Fibroblast of skin of left quadriceps (primary cell): ENCODE results near the gene SEC22A.

ENCODE experiments used
- DNase-seq, 2 experiments: peaks; one replicate each; pipeline ENCODE4 v3.0.0-alpha.2; 2013; ENCODE audit warnings: low read depth in 2 of 2

The SEC22A gene

DNA sequence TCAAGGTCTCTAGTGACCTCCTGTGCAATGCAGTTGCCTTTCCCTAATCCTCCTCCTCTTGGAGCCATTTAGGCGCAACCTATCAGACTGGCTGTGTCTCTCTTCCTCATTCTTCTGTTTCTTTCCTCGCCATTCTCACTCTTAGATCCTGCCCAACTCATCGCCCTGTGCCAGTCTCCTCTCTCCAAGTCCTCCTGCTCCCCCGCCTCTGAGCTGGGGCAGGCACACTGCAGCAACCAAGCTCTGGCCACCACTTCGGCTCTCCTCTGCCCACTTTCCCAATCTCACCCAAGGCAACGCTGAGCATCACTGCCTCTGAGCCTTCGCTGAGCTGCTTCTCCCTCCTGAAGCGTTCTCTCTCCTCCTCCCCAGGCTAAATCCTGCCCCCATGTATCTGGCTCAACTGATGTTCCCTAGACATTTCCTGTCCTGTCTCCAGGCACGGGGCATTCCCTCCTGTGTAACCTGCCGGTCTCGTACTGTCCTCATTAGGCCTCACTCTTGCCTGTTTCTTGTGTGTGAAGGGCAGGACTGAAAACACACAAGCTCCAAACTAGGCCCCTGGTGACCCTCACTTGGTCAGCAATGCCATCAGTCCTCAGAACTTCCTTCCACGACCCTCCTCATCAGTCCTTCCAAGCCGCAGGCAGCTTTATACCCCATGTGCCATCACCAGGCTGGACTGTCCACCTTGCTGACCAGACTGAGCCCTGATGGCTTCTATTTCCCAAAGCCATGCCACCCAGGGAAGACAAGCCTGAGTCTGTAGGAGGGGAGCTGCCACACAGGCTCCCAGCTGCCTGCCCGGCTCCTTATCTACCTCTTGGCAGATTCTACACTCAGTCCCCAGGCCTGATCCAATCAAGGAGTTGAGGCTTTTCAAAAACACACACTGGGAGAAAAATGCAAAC lies 85.6 kb downstream of the SEC22A start:
- DNase-seq: no peak

- no peak for DNase-seq
These were observed 86.2 kb downstream of the SEC22A start for GRCh38 chr3:123287962-123288302.

DNA sequence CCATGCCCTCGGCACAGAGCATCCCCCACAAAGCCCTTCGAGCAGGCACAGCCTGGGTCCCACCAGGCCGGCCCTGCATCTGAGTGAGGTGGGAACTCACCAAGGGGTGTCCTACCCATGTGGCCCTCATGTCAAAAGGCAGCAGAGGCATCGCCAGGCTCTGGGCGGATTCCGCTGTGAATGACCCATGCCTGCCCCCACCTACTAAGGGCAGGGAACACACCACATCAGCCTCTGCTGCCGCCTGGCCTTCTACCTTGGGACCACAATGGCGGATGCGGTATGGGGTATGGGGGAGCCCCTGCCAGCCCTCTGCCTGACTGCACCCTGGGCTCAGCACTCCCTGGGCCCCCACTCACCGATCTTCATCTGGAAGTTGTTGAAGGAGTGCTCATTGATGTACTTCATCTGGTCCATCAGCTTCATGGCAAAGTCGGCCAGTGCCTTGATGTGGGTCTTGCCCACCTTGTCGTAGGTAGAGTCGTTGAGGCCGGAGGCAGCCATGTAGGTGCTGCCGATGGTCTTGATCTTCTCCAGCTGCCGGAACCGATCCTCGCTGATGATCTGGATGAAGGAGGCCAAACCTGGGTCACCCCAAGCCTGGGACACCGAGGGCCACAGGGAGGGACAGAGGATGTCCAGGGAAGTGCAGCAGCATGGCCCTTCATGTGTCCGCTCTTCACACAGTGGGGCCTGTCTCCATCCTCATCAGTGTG lies 87.8 kb downstream of the SEC22A start:
- DNase-seq: no peak

GRCh38 chr3:123290107-123290930 lies 88.6 kb downstream of the SEC22A start:
- no peak for DNase-seq

DNA sequence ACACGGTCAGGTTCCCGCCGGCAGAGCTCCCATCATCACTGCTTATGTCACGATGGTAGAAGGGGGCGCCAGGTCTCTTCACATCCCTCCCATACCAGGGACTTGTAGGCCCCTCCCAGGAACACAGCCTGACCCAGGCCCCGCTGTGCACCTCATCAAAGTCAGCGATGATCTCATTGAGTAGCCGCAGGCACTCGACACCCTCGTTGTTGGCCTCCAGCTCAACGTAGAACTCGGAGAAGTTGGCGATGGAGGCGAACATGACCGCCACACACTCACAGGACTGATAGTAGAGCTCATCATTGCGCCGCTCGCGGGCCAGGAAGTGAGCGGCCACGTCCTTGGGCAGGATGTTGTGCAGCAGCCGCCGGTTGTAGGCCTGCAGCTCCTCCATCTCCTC lies 89.2 kb downstream of the SEC22A start:
- no peak for DNase-seq

DNA sequence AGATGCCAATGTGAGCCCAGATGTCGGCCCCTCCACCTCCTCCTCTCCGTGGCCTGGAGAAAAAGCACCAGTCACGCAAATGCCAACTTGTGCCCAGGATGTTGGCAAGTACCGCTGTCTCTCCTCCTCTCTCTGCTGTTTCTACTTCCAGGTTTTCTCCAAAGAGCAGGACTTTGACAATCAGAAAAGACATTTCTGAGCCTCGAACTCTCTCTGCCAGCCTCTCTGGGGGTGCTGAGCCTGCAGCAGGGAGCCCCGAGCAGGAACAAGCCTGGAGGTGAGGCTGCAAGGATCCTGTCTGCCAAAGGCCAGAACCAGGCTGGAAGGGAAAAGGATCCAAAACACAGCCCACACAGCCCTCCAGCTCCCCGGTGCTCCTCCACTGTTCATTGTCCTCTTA lies 89.7 kb downstream of the SEC22A start:
- no peak for DNase-seq

- DNase-seq: no peak
These were observed 90.9 kb downstream of the SEC22A start for GRCh38 chr3:123292321-123293310.

DNA sequence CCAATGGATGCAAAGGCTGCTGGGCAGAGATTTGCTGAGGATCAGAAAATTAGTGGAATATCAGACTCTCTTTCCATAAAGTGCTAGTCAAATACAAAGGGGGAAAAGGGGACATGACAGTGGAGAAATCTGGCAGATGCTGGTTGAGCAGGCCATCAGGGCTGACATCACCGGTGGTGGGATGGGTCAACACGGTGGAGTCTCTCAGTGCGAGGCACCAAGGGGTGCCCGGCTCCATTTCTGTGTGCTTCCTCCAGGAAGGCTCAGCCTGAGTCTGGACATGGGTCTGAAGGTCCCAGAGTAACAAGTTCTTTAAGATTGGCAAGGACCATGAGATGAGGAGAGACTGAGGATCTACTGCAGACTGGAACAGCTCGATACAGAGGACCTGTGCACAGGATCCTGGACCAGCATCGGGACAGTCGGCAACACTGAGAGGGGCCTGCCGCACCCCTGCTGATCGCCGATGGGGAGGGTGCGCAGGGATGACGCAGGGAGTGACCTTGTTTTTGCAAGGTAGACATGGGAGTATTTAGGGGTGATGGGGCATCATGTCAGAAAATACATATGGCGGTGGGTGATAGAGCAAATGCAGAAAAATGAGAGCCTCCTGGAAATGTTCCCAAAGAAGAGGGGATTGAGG lies 92.7 kb downstream of the SEC22A start:
- DNase-seq: no peak

DNA sequence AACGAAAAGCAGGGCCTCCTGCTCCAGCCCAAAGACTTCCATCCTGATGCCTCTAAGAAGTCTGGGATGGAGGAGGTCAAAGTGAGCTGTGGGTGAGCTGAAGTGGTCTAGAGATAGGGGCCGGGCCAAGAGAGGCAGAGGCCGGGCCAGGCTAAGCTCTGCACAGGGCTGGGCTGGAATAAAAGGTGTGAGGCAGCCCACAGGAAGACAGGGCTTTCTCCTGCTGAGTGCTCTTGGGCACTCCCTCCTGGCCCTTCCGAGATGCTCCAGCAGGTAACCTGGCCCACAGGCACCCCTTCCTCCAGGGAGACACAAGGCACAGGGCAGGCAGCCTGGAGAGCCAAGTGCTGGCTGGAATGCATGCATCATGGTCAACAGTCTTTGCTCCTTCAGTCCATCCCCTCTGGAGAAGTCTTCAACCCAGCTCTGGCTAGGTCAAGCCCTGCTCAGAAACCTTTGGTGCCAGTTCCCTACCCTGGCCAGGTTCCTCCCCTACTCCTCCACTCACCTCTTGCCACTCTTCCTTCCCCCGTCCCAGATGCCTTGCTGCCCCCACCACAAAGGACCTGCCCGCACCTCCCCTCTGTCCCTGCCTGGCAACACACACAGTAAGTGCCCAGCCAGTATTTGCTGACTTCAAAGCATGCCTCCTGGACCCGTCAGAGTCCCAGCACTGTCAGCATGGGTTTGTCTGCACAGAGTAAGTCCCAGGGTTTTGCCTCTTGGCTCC lies 93.6 kb downstream of the SEC22A start:
- DNase-seq: no peak

GRCh38 chr3:123295901-123296250 lies 94.1 kb downstream of the SEC22A start:
- DNase-seq: no peak

GRCh38 chr3:123296261-123296660 lies 94.5 kb downstream of the SEC22A start:
- no peak for DNase-seq

GRCh38 chr3:123296836-123297626 lies 95.3 kb downstream of the SEC22A start:
- DNase-seq: no peak

- DNase-seq: no peak
These were observed 95.8 kb downstream of the SEC22A start for GRCh38 chr3:123297627-123297899.

- DNase-seq: peak in 1 of 2 experiments; percentile 3
These were observed 97.2 kb downstream of the SEC22A start for GRCh38 chr3:123298903-123299302.

DNA sequence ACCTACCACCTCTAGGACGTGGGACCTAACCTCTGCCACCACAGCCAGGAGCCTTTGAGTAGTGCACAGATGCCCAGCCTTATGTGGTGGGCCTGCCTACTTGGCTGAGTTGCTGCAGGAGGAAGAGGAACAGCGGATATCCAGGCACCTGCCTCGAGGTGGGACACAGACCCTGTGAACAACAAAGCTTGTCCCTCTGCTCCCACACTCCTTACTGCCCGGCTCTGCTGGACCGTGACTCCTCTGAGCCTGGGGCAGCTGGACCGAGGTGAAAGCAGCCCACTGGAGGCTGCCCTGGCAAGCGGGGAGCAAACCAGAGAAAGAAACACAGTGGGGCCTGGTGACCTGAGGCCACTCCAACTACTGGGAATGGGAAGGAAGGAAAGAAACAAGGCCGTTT lies 97.8 kb downstream of the SEC22A start:
- DNase-seq: no peak

DNA sequence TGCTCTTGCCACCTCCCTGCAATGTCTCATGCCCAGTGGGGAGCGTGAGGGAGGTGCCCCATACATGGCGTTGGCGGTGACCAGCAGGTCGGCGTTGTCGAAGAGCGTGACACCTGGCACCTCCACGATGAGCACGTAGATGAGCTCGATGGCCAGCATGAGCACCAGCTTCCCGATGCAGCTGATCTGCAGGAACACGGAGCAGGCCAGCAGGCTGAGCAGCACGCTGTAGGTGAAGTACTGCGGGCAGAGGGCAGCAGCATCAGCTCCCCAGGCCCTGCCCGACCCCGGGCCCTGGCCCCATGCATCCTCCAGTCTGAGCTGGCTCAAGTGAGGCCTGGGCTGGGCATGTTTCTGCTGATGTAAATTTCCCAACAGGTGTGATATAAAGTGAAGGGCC lies 98.3 kb downstream of the SEC22A start:
- no peak for DNase-seq

- DNase-seq: no peak
These were observed 98.8 kb downstream of the SEC22A start for GRCh38 chr3:123300583-123300982.

DNA sequence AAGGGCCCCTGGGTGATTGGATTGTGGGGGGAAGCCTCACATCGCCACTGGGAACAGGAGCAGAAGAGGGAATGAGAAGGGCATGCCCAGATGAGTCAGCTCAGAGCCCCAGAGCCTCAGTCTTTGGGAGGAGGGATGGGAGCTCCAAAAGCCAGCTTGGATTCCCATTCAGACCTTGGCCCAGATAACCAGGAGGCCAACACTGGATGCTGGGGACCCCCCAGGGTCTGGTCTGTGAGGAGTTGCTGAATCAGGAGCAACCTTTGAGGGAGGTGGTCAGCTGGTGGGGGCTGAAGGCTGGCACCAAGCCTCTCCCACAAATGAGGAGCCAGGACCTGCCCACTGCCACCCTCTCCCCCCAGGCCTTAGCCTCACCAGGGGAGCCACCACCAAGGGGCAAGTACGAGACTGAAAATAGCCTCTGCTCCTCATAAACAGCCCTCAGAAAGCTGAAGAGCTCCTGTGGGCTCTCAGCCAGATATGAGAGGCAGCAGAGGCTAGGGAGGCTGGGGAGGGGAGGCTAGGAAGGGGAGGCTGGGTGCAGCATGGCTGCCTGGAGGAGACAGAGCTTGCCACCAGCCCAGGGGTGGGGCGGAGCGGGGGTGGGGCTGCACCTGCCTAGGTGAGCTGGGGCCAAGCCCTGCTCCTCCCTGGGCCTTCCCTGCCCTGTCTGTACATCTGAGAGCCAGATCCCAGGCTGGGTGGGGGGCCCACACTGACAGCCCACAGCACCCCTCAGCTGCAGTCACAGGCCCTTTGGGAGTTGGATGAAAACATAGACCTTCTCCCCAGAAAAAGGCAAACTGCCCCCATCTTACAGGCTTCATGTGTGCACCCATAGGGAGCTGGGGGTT lies 99.8 kb downstream of the SEC22A start:
- no peak for DNase-seq

DNA sequence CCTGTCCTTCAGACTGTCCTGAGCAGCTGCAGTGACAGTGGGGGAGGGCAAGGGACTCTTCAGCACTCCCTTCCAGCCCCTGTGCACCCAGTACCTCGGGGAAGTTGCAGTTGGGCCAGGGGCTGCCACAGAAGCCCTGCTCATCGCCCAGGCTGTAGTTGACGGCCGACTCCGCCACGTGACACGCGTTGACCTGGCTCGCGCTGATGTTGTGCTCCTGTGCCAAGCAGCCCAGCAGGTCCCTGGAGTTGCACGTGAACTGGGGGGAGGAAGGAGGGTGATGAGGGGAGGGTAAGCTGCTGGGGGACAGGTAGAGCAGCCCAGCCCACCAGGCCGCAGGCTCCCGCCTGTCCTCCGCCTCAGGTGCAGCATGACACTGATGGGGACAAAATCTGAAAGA lies 101.2 kb downstream of the SEC22A start:
- no peak for DNase-seq
